Rectal smooth muscle tissue (tissue), 1 donor: ENCODE results near the gene KCNJ8.

Experiments used
- H3K27ac ChIP-seq: one replicate; pipeline ENCODE4 v1.7.0; 2013; ENCODE audit warnings: low read depth, low read length, inconsistent platforms
- H3K27me3 ChIP-seq: one replicate; pipeline ENCODE4 v1.7.0; 2013; ENCODE audit warnings: low read length; ENCODE audit not compliant: control insufficient read depth, insufficient read depth
- H3K36me3 ChIP-seq: one replicate; pipeline ENCODE4 v1.7.0; 2013; ENCODE audit warnings: low read length; ENCODE audit not compliant: control insufficient read depth, insufficient read depth
- H3K4me1 ChIP-seq: one replicate; pipeline ENCODE4 v1.7.0; 2013; ENCODE audit warnings: low read length; ENCODE audit not compliant: control insufficient read depth, insufficient read depth
- H3K4me3 ChIP-seq: one replicate; pipeline ENCODE4 v1.7.0; 2013; ENCODE audit warnings: low read length
- H3K9ac ChIP-seq: one replicate; pipeline ENCODE4 v1.7.0; 2013; ENCODE audit warnings: low read length

Gene KCNJ8

DNA sequence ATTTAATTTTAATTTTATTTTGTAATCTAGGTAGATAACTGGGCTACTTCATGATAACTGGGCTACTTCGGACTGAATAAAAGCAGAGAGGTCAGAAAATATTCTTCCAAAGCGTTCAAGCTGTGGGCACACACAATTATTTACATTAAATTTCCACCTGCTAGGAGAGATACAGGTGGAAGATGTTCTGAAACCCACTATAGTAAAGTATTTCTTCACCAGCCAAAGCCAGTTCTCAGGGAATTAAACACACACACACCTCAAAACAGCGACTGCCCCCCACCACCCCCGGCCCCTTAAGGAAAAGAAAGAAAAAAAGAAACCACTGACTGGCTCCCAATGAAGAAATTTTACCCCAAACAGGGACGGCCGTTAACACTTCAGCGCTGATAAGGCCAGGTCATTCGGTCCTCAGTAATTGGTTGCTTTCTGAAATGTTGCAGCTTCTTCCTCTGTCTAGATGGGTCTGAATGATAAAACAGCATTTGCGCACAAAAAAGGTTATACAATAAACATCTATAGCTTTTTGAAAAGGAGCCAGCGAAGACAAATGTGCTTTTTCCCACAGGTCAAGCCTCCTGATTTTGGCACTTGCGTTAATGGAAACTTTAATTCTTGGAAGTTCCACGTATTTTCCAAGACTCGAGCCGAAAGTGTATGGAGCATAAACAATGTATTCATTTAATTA is 771 bp upstream of the KCNJ8 start:
- peaks cover 18% of the 10 kb centered on the region for H3K4me1 ChIP-seq

DNA sequence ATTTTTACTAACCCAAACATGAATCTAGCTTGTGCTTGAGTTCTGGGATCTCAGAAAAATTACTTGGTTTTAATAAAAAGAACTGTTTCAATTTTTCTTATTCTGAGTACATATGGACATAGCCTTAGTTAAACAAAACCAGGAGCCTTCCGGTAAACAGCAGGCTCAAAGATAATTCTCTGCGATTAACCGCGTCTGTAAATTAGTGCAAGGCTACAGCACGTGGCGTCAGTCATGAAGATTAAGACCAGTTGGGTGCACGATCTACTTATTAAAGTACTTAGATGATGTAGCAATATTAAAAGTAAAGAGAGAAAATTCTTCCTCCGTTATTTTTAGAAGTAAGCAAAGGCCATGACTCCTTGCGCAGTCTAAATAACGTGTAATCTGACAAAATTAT is 700 bp downstream of the KCNJ8 start:
- H3K27me3 ChIP-seq = no peaks in the 10 kb centered on the region
- H3K4me3 ChIP-seq = peak overlapping the region; percentile 49
- no peaks in the 10 kb centered on the region for H3K36me3 ChIP-seq
- no peak overlapping the region for H3K9ac ChIP-seq
- peaks cover 12% of the 10 kb centered on the region for H3K4me1 ChIP-seq
- H3K27ac ChIP-seq = peak overlapping the region; percentile 92

More for the DNA sequence above, 771 bp upstream of the KCNJ8 start:
- peak overlapping the region; percentile 92 for H3K27ac ChIP-seq
- H3K9ac ChIP-seq = peak overlapping the region; percentile 8
- no peaks in the 10 kb centered on the region for H3K36me3 ChIP-seq
- no peaks in the 10 kb centered on the region for H3K27me3 ChIP-seq
- peak overlapping the region; percentile 47 for H3K4me3 ChIP-seq

- Histone ChIP-seq H3K4me1 (peaks cover 12% of the 10 kb centered on the region), H3K27ac (peak overlapping the region; percentile 92), H3K4me3 (peak overlapping the region; percentile 49), H3K27me3 (no peaks in the 10 kb centered on the region), H3K36me3 (no peaks in the 10 kb centered on the region), H3K9ac (no peak overlapping the region)
These were observed 1.2 kb downstream of the KCNJ8 start for GRCh38 chr12:21773263-21773741.

DNA sequence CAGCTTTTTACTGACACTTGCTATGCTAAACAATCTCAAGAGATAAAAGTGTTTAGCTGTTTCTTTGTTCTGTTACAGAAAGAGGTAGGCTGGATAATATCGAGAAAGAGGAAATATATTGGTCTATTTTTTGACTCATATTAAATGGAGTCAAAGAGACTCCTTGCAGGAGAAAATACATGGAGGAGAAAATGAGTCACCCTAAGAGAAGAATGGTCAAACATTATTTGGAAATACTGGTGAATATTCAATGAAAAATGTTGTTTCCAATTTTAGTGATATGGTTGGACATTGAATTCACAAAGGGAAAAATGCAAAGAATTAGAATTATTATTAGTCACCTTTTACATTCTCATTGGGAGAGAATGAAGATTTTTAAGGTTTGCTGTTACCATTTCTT is 3.2 kb downstream of the KCNJ8 start:
- H3K27me3 ChIP-seq = no peaks in the 10 kb centered on the region
- H3K4me3 ChIP-seq = no peak overlapping the region
- no peaks in the 10 kb centered on the region for H3K36me3 ChIP-seq
- H3K4me1 ChIP-seq = peaks cover 11% of the 10 kb centered on the region
- no peak overlapping the region for H3K9ac ChIP-seq
- no peak overlapping the region for H3K27ac ChIP-seq

- no peaks in the 10 kb centered on the region for H3K36me3 ChIP-seq
- no peaks in the 10 kb centered on the region for H3K27me3 ChIP-seq
- no peak overlapping the region for H3K4me3 ChIP-seq
- no peak overlapping the region for H3K9ac ChIP-seq
- no peak overlapping the region for H3K27ac ChIP-seq
- peaks cover 5% of the 10 kb centered on the region for H3K4me1 ChIP-seq
These were observed 5.2 kb downstream of the KCNJ8 start for GRCh38 chr12:21769307-21769706.

GRCh38 chr12:21766403-21766802 is 8.1 kb downstream of the KCNJ8 start:
- Histone ChIP-seq H3K27me3 (no peaks in the 10 kb centered on the region), H3K4me3 (no peak overlapping the region), H3K27ac (no peak overlapping the region), H3K36me3 (no peaks in the 10 kb centered on the region), H3K4me1 (peaks cover 4% of the 10 kb centered on the region), H3K9ac (no peak overlapping the region)

- no peak overlapping the region for H3K27ac ChIP-seq
- no peaks in the 10 kb centered on the region for H3K4me1 ChIP-seq
- H3K9ac ChIP-seq = no peak overlapping the region
- H3K27me3 ChIP-seq = no peaks in the 10 kb centered on the region
- no peak overlapping the region for H3K4me3 ChIP-seq
- H3K36me3 ChIP-seq = no peaks in the 10 kb centered on the region
These were observed 9.6 kb downstream of the KCNJ8 start for GRCh38 chr12:21764950-21765349.

DNA sequence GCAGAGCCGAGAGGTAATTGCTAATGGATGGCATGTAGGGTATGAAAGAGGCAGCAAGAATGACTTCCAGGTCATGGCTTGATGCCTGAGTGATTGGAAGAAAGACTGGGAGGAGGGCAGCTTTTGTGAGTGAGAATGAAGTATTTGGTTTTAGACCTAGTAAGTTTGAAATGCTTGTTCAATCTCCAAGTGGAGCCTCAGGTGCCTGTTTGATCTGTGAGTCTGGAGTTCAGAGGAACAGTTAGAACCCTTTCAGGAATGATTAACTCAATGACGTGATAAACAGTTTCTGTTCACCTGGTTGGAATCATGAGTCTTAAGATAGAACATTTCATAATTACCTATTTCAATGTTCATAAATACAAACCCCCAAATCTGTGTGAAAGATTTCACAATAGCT is 10.4 kb downstream of the KCNJ8 start:
- Histone ChIP-seq H3K4me3 (no peak overlapping the region), H3K27ac (no peak overlapping the region), H3K9ac (no peak overlapping the region), H3K36me3 (no peaks in the 10 kb centered on the region), H3K4me1 (no peaks in the 10 kb centered on the region), H3K27me3 (no peaks in the 10 kb centered on the region)

- no peak overlapping the region for H3K4me3 ChIP-seq
- H3K27ac ChIP-seq = no peak overlapping the region
- no peaks in the 10 kb centered on the region for H3K27me3 ChIP-seq
- no peaks in the 10 kb centered on the region for H3K4me1 ChIP-seq
- no peaks in the 10 kb centered on the region for H3K36me3 ChIP-seq
- no peak overlapping the region for H3K9ac ChIP-seq
These were observed 11.0 kb downstream of the KCNJ8 start for GRCh38 chr12:21763531-21763930.

DNA sequence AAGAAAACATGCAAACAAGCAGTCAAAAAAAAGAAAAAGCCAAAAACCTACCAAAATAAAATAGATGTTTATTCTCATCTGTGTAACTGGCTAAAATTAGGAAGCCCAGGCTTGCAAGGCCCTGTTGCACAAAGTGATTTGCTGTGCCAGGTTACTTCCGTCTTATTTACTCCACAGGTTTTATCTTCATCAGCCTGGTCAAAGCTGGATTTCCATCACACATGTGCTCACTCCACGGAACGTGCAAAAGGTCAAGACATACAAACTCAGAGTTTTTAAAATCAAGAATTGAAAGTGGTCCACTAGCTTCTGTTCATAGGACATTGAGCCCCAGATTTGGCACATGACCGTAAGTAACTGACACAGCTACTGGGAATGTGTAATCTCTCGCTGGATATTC is 14.8 kb downstream of the KCNJ8 start:
- Histone ChIP-seq H3K27me3 (no peaks in the 10 kb centered on the region), H3K36me3 (no peaks in the 10 kb centered on the region), H3K9ac (no peak overlapping the region), H3K4me3 (no peak overlapping the region), H3K27ac (no peak overlapping the region), H3K4me1 (no peaks in the 10 kb centered on the region)

DNA sequence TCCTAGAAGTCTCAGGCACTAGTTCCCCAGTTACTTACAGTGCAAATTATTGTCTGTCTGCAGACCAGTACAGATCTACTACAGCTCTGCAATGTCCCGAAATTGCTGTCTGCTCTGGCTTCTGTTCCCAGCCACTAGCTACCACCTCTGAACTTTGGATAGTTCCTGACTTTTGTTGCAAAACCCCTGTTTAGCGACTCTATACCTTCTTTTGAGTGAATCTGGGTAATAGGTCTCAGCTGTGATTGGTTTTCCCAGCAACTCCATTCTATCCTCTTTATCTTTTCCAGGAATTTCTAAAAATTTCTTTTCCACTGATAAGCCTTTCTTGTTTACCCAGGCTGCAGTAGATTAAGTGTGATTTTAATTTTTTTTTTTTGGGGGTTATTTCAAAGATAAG is 16.8 kb downstream of the KCNJ8 start:
- H3K27me3 ChIP-seq = no peaks in the 10 kb centered on the region
- H3K27ac ChIP-seq = no peak overlapping the region
- H3K9ac ChIP-seq = no peak overlapping the region
- H3K4me3 ChIP-seq = no peak overlapping the region
- H3K4me1 ChIP-seq = no peaks in the 10 kb centered on the region
- no peaks in the 10 kb centered on the region for H3K36me3 ChIP-seq

- H3K27ac ChIP-seq = no peak overlapping the region
- H3K4me1 ChIP-seq = no peaks in the 10 kb centered on the region
- H3K27me3 ChIP-seq = no peaks in the 10 kb centered on the region
- H3K36me3 ChIP-seq = no peaks in the 10 kb centered on the region
- no peak overlapping the region for H3K4me3 ChIP-seq
- H3K9ac ChIP-seq = no peak overlapping the region
These were observed 17.8 kb downstream of the KCNJ8 start for GRCh38 chr12:21756699-21757098.

GRCh38 chr12:21751517-21751916 is 23.0 kb downstream of the KCNJ8 start:
- H3K9ac ChIP-seq = no peak overlapping the region
- H3K4me1 ChIP-seq = peaks cover 8% of the 10 kb centered on the region
- H3K27me3 ChIP-seq = no peaks in the 10 kb centered on the region
- H3K27ac ChIP-seq = peak overlapping the region; percentile 5
- H3K36me3 ChIP-seq = no peaks in the 10 kb centered on the region
- peak overlapping the region; percentile 22 for H3K4me3 ChIP-seq
